Measurements from ENCODE around the gene ZNF358.

Gene ZNF358

GRCh38 chr19:7560255-7560654 is 44.4 kb downstream of the ZNF358 start:
- Histone ChIP-seq H2BK120ac (ENCODE audit: low read depth, low read length) (no peak overlapping the region), H3K14ac (ENCODE audit: low read length) (no peak overlapping the region), H3K23ac (ENCODE audit: low read depth, low read length, poor library complexity) (no peak overlapping the region), H3K9ac (ENCODE audit: low read depth, low read length, poor library complexity) (no peak overlapping the region), H2BK15ac (ENCODE audit: low read length) (no peak overlapping the region), H3K36me3 (replicated peaks in 1 of 2; ENCODE audit: control insufficient read depth in 2 of 2, insufficient read depth in 2 of 2, low read length in 2 of 2) (peaks cover 29 to 31% of the 10 kb centered on the region in 2 donors), H2BK5ac (ENCODE audit: low read length) (no peak overlapping the region), H3K27ac (replicated peaks; ENCODE audit: low read length) (no peak overlapping the region), H3K4me1 (ENCODE audit: control insufficient read depth in 2 of 2, insufficient read depth in 1 of 2, low read depth in 1 of 2, low read length in 2 of 2) (no peaks in the 10 kb centered on the region), H2AK5ac (ENCODE audit: low read depth, low read length) (no peak overlapping the region), H3K79me1 (ENCODE audit: low read depth, low read length) (peaks cover 7% of the 10 kb centered on the region), H3K27me3 (ENCODE audit: control insufficient read depth in 3 of 3, insufficient read depth in 3 of 3, low read depth in 1 of 3, low read length in 3 of 3) (no peaks in the 10 kb centered on the region), H3K4ac (ENCODE audit: low read length) (no peak overlapping the region), H2BK12ac (ENCODE audit: low read length) (no peak overlapping the region), H3K4me2 (ENCODE audit: insufficient read depth, low read length, poor library complexity, severe bottlenecking) (no peak overlapping the region), H3K9me3 (replicated peaks in 1 of 2; ENCODE audit: control insufficient read depth in 2 of 2, insufficient read depth in 1 of 2, low read depth in 1 of 2, low read length in 2 of 2) (peaks cover 0 to 5% of the 10 kb centered on the region in 2 donors), H3K4me3 (ENCODE audit: low read length in 2 of 2) (no peak overlapping the region), H3K18ac (ENCODE audit: low read length) (no peak overlapping the region), H4K91ac (ENCODE audit: low read depth, low read length, poor library complexity) (no peak overlapping the region), H4K8ac (ENCODE audit: low read depth, low read length) (no peak overlapping the region), H2AFZ (ENCODE audit: low read length) (no peak overlapping the region)
- WGBS, 2 donors (ENCODE audit: extremely low coverage in 2 of 2, insufficient read length in 2 of 2, insufficient replicate concordance in 1 of 2): no CpG with 5 or more reads among the region's 2 CpGs
- DNase-seq (ENCODE audit: low spot score): no peak

- no peak overlapping the region for H2BK12ac ChIP-seq (ENCODE audit: low read length)
- WGBS, 2 donors (ENCODE audit: extremely low coverage in 2 of 2, insufficient read length in 2 of 2, insufficient replicate concordance in 1 of 2): no CpG with 5 or more reads among the region's 17 CpGs
- no peak overlapping the region for H3K4me2 ChIP-seq (ENCODE audit: insufficient read depth, low read length, poor library complexity, severe bottlenecking)
These were observed 45.4 kb downstream of the ZNF358 start for GRCh38 chr19:7561325-7561724.

GRCh38 chr19:7562646-7563393 is 46.9 kb downstream of the ZNF358 start:
- no peaks in the 10 kb centered on the region for H3K27me3 ChIP-seq (ENCODE audit: control insufficient read depth in 3 of 3, insufficient read depth in 3 of 3, low read depth in 1 of 3, low read length in 3 of 3)
- no peak overlapping the region for H4K91ac ChIP-seq (ENCODE audit: low read depth, low read length, poor library complexity)
- H2AK5ac ChIP-seq (ENCODE audit: low read depth, low read length): no peak overlapping the region
- no CpG with 5 or more reads among the region's 16 CpGs for WGBS, 2 donors (ENCODE audit: extremely low coverage in 2 of 2, insufficient read length in 2 of 2, insufficient replicate concordance in 1 of 2)
- H2BK5ac ChIP-seq (ENCODE audit: low read length): no peak overlapping the region
- no peak overlapping the region for H2BK15ac ChIP-seq (ENCODE audit: low read length)
- no peak overlapping the region for H2BK12ac ChIP-seq (ENCODE audit: low read length)
- no peak overlapping the region for H2BK120ac ChIP-seq (ENCODE audit: low read depth, low read length)
- no peak overlapping the region for H3K14ac ChIP-seq (ENCODE audit: low read length)
- H3K4me3 ChIP-seq (ENCODE audit: low read length in 2 of 2): no peak overlapping the region
- H3K79me1 ChIP-seq (ENCODE audit: low read depth, low read length): peaks cover 3% of the 10 kb centered on the region
- peaks cover 11 to 13% of the 10 kb centered on the region in 2 donors for H3K36me3 ChIP-seq (replicated peaks in 1 of 2; ENCODE audit: control insufficient read depth in 2 of 2, insufficient read depth in 2 of 2, low read length in 2 of 2)
- no peaks in the 10 kb centered on the region for H3K4me1 ChIP-seq (ENCODE audit: control insufficient read depth in 2 of 2, insufficient read depth in 1 of 2, low read depth in 1 of 2, low read length in 2 of 2)
- H3K4me2 ChIP-seq (ENCODE audit: insufficient read depth, low read length, poor library complexity, severe bottlenecking): no peak overlapping the region
- no peak overlapping the region for H2AFZ ChIP-seq (ENCODE audit: low read length)
- H3K18ac ChIP-seq (ENCODE audit: low read length): no peak overlapping the region
- H3K9ac ChIP-seq (ENCODE audit: low read depth, low read length, poor library complexity): no peak overlapping the region
- no peak for DNase-seq (ENCODE audit: low spot score)
- H3K27ac ChIP-seq (replicated peaks; ENCODE audit: low read length): no peak overlapping the region
- peaks cover 0 to 4% of the 10 kb centered on the region in 2 donors for H3K9me3 ChIP-seq (replicated peaks in 1 of 2; ENCODE audit: control insufficient read depth in 2 of 2, insufficient read depth in 1 of 2, low read depth in 1 of 2, low read length in 2 of 2)
- H3K4ac ChIP-seq (ENCODE audit: low read length): no peak overlapping the region
- no peak overlapping the region for H3K23ac ChIP-seq (ENCODE audit: low read depth, low read length, poor library complexity)
- H4K8ac ChIP-seq (ENCODE audit: low read depth, low read length): no peak overlapping the region

More at GRCh38 chr19:7561325-7561724, 45.4 kb downstream of the ZNF358 start:
- Histone ChIP-seq H2BK5ac (ENCODE audit: low read length) (no peak overlapping the region), H2AK5ac (ENCODE audit: low read depth, low read length) (no peak overlapping the region), H3K36me3 (replicated peaks in 1 of 2; ENCODE audit: control insufficient read depth in 2 of 2, insufficient read depth in 2 of 2, low read length in 2 of 2) (peaks cover 23 to 25% of the 10 kb centered on the region in 2 donors), H3K14ac (ENCODE audit: low read length) (no peak overlapping the region), H3K9me3 (replicated peaks in 1 of 2; ENCODE audit: control insufficient read depth in 2 of 2, insufficient read depth in 1 of 2, low read depth in 1 of 2, low read length in 2 of 2) (peaks cover 0 to 5% of the 10 kb centered on the region in 2 donors), H2BK15ac (ENCODE audit: low read length) (no peak overlapping the region), H4K8ac (ENCODE audit: low read depth, low read length) (no peak overlapping the region), H3K4me1 (ENCODE audit: control insufficient read depth in 2 of 2, insufficient read depth in 1 of 2, low read depth in 1 of 2, low read length in 2 of 2) (no peaks in the 10 kb centered on the region), H3K18ac (ENCODE audit: low read length) (no peak overlapping the region), H4K91ac (ENCODE audit: low read depth, low read length, poor library complexity) (no peak overlapping the region), H3K27me3 (ENCODE audit: control insufficient read depth in 3 of 3, insufficient read depth in 3 of 3, low read depth in 1 of 3, low read length in 3 of 3) (no peaks in the 10 kb centered on the region), H2BK120ac (ENCODE audit: low read depth, low read length) (no peak overlapping the region), H3K4me3 (ENCODE audit: low read length in 2 of 2) (no peak overlapping the region), H3K9ac (ENCODE audit: low read depth, low read length, poor library complexity) (peak overlapping the region; percentile 21), H3K4ac (ENCODE audit: low read length) (no peak overlapping the region), H2AFZ (ENCODE audit: low read length) (no peak overlapping the region), H3K27ac (replicated peaks; ENCODE audit: low read length) (no peak overlapping the region), H3K23ac (ENCODE audit: low read depth, low read length, poor library complexity) (no peak overlapping the region), H3K79me1 (ENCODE audit: low read depth, low read length) (peaks cover 7% of the 10 kb centered on the region)
- DNase-seq (ENCODE audit: low spot score): no peak

- Histone ChIP-seq H2AFZ (ENCODE audit: low read length) (no peak overlapping the region), H3K4me3 (ENCODE audit: low read length in 2 of 2) (no peak overlapping the region)
- no CpG with 5 or more reads among the region's 4 CpGs for WGBS, 2 donors (ENCODE audit: extremely low coverage in 2 of 2, insufficient read length in 2 of 2, insufficient replicate concordance in 1 of 2)
These were observed 49.0 kb downstream of the ZNF358 start for GRCh38 chr19:7564866-7565265.

More at GRCh38 chr19:7564866-7565265, 49.0 kb downstream of the ZNF358 start:
- no peak overlapping the region for H3K18ac ChIP-seq (ENCODE audit: low read length)
- peaks cover 2% of the 10 kb centered on the region for H3K79me1 ChIP-seq (ENCODE audit: low read depth, low read length)
- H2BK5ac ChIP-seq (ENCODE audit: low read length): no peak overlapping the region
- H2AK5ac ChIP-seq (ENCODE audit: low read depth, low read length): no peak overlapping the region
- no peak overlapping the region for H4K8ac ChIP-seq (ENCODE audit: low read depth, low read length)
- H3K23ac ChIP-seq (ENCODE audit: low read depth, low read length, poor library complexity): no peak overlapping the region
- H3K4me1 ChIP-seq (ENCODE audit: control insufficient read depth in 2 of 2, insufficient read depth in 1 of 2, low read depth in 1 of 2, low read length in 2 of 2): no peaks in the 10 kb centered on the region
- no peak overlapping the region for H3K9ac ChIP-seq (ENCODE audit: low read depth, low read length, poor library complexity)
- H3K36me3 ChIP-seq (replicated peaks in 1 of 2; ENCODE audit: control insufficient read depth in 2 of 2, insufficient read depth in 2 of 2, low read length in 2 of 2): peaks cover 0 to 5% of the 10 kb centered on the region in 2 donors
- no peak overlapping the region for H2BK15ac ChIP-seq (ENCODE audit: low read length)
- H3K27me3 ChIP-seq (ENCODE audit: control insufficient read depth in 3 of 3, insufficient read depth in 3 of 3, low read depth in 1 of 3, low read length in 3 of 3): no peaks in the 10 kb centered on the region
- H3K4me2 ChIP-seq (ENCODE audit: insufficient read depth, low read length, poor library complexity, severe bottlenecking): no peak overlapping the region
- H3K4ac ChIP-seq (ENCODE audit: low read length): no peak overlapping the region
- H4K91ac ChIP-seq (ENCODE audit: low read depth, low read length, poor library complexity): no peak overlapping the region
- peaks cover 0 to 3% of the 10 kb centered on the region in 2 donors for H3K9me3 ChIP-seq (replicated peaks in 1 of 2; ENCODE audit: control insufficient read depth in 2 of 2, insufficient read depth in 1 of 2, low read depth in 1 of 2, low read length in 2 of 2)
- no peak overlapping the region for H2BK120ac ChIP-seq (ENCODE audit: low read depth, low read length)
- no peak for DNase-seq (ENCODE audit: low spot score)
- H3K27ac ChIP-seq (replicated peaks; ENCODE audit: low read length): no peak overlapping the region
- H2BK12ac ChIP-seq (ENCODE audit: low read length): no peak overlapping the region
- no peak overlapping the region for H3K14ac ChIP-seq (ENCODE audit: low read length)

Measured in neuronal stem cell (in vitro differentiated cells).